Panc1 (cell line): Measurements from ENCODE around the gene NKAIN2. TPM values are rescaled to one million over a fixed set of nuclear protein-coding genes. Genes with fewer than 3 reads are reported as not detected.

ENCODE experiments used
- ATAC-seq: fragments of 200-7000 bp; cut with Tn5 transposase; 2 replicates; pipeline ENCODE4 v1.9.1; 2020; ENCODE audit warnings: mild to moderate bottlenecking, moderate library complexity
- BruUV-seq: library from RNA; stranded (reverse); fragments of 400-500 nt; replicated peaks from 2 replicates; lab custom pipeline; 2021; lab: Mats Ljungman, UMichigan
- CTCF ChIA-PET: fragments of 300-600 bp; sonication (Branson Sonifier 250); formaldehyde crosslinking; loops from one replicate; lab custom pipeline; 2022; ENCODE audit warnings: antibody characterized with exemption; lab: Charles Lee
- POLR2A ChIA-PET: fragments of 300-600 bp; sonication (Branson Sonifier 250); formaldehyde crosslinking; loops from one replicate; lab custom pipeline; 2022; ENCODE audit warnings: antibody characterized with exemption; lab: Charles Lee
- DNase-seq: peaks from one replicate; pipeline ENCODE4 v3.0.0-alpha.2; 2010; ENCODE audit warnings: low read depth, low spot score
- H3K27ac ChIP-seq: 2 replicates; pipeline ENCODE4 v1.5.1; 2011; ENCODE audit warnings: mild to moderate bottlenecking, low read length, inconsistent platforms
- H3K27me3 ChIP-seq: fragments of 200-500 bp; sonication (Bioruptor generic); 2 replicates; pipeline ENCODE4 v1.6.0; 2014; ENCODE audit warnings: low read length, inconsistent platforms; ENCODE audit not compliant: control insufficient read depth, insufficient read depth
- H3K36me3 ChIP-seq: fragments of 200-500 bp; sonication (Bioruptor generic); 2 replicates; pipeline ENCODE4 v1.5.1; 2014; ENCODE audit warnings: inconsistent platforms, mild to moderate bottlenecking, low read length, moderate library complexity; ENCODE audit not compliant: control insufficient read depth, insufficient read depth
- H3K4me1 ChIP-seq: 2 replicates; pipeline ENCODE4 v1.5.1; 2011; ENCODE audit warnings: inconsistent platforms, mild to moderate bottlenecking, low read length, moderate library complexity; ENCODE audit not compliant: control insufficient read depth, insufficient read depth
- H3K4me3 ChIP-seq, 2 experiments: 2 replicates each; pipeline ENCODE4 v1.5.1; 2011 to 2012; ENCODE audit warnings: low read depth in 2 of 2, low read length in 2 of 2, mild to moderate bottlenecking in 2 of 2, inconsistent platforms in 1 of 2, moderate library complexity in 1 of 2
- H3K9me3 ChIP-seq: fragments of 200-500 bp; sonication (Bioruptor generic); 2 replicates; pipeline ENCODE4 v1.5.1; 2014; ENCODE audit warnings: low read depth, mild to moderate bottlenecking, inconsistent platforms, low read length, moderate library complexity; ENCODE audit not compliant: control insufficient read depth, insufficient read depth
- CTCF ChIP-seq: fragments of 450-650 bp; IDR thresholded peaks from 2 replicates; pipeline ENCODE4 v1.5.1; 2017; ENCODE audit warnings: mild to moderate bottlenecking
- POLR2AphosphoS5 ChIP-seq: IDR thresholded peaks from 2 replicates; pipeline ENCODE4 v1.6.1; 2012; ENCODE audit warnings: mild to moderate bottlenecking, low read depth, low read length, moderate library complexity
- SIN3A ChIP-seq: IDR thresholded peaks from 2 replicates; pipeline ENCODE4 v1.6.1; 2012; ENCODE audit warnings: low read depth, mild to moderate bottlenecking, low read length, moderate library complexity, borderline replicate concordance; ENCODE audit not compliant: insufficient read depth
- TCF7L2 ChIP-seq: IDR thresholded peaks from 2 replicates; pipeline ENCODE4 v1.6.1; 2011; ENCODE audit warnings: mild to moderate bottlenecking, low read depth, low read length, inconsistent platforms
- in situ Hi-C: cut with HindIII; loops from 2 replicates; pipeline ENCODE4 v1.10.0; 2016; ENCODE audit warnings: low sequenced_read_pairs, low pct_unique_long_range_greater_than_20kb
- intact Hi-C: fragments of 100-400 bp; cut with micrococcal nuclease; formaldehyde crosslinking; loops from one replicate; pipeline ENCODE4 v1.10.0; 2022; ENCODE audit not compliant: unreplicated experiment
- total RNA-seq: library from RNA; stranded (reverse); gene quantifications from one replicate; pipeline ENCODE4 v1.2.1, GENCODE V29; 2021; ENCODE audit not compliant: unreplicated experiment
- TF ChIP-seq, protein P1 (sequence below), 2 experiments: IDR thresholded peaks; 2 replicates each; pipeline ENCODE4 v1.6.1; 2011 to 2012; ENCODE audit warnings: low read depth in 2 of 2, control low read depth in 1 of 2, low read length in 1 of 2, mild to moderate bottlenecking in 1 of 2, moderate library complexity in 1 of 2; ENCODE audit not compliant: insufficient read depth in 1 of 2

The NKAIN2 gene
- total RNA-seq, 1 experiment from 2014 or later: 2.6 TPM

DNA sequence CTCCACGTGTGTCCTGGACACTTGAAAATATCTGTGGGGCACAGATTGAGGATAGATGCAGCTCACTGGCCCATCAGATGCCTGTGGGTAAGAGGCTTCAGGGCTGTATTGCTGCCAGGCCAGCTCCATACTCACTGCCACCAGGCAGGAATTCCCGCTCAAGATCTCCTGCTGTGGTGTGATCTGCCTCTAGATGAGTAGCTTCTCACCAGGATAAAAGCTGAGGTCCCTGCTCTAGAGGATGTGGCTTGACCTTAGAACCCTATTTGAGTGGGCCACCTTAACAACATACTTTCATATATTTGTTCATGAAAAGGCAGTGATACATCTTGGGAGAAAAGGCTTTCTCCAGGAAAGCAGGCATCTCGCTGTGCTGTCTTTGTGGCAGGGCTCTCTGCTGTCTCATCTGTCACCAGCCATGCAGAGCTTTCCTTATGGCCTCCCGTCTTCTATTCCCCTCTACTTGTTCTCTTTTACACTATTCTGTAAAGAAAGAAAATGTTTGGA, 992.9 kb downstream of the NKAIN2 start:
- no peaks in the 10 kb centered on the region for H3K36me3 ChIP-seq
- DNase-seq (no peak), ATAC-seq (peak; percentile 18; the same call in 1 of the 2 replicates)
- H3K27me3 ChIP-seq: no peaks in the 10 kb centered on the region
- intact Hi-C loops (loop anchor here (1.0 to 10.0 kb wide), 5 partner anchors 262 to 1379 kb away; no protein-coding TSS in a partner anchor), in situ Hi-C loops (no loop called here)
- CTCF ChIA-PET: interaction anchor here (0.5 to 1.7 kb wide), 3 partner anchors 61 to 994 kb away, joined by 5 to 9 read pairs (median 6); no protein-coding TSS in a partner anchor
- no TSS peak for BruUV-seq
- H3K27ac ChIP-seq: peak overlapping the region; percentile 49; the same call in 1 of the 2 replicates
- H3K4me1 ChIP-seq: no peaks in the 10 kb centered on the region
- H3K9me3 ChIP-seq: peaks cover 8% of the 10 kb centered on the region; the same call in 1 of the 2 replicates
- TF ChIP-seq POLR2AphosphoS5 (no peak), CTCF (no peak), SIN3A (no peak), TCF7L2 (no peak)
- TF ChIP-seq, protein P1, sequence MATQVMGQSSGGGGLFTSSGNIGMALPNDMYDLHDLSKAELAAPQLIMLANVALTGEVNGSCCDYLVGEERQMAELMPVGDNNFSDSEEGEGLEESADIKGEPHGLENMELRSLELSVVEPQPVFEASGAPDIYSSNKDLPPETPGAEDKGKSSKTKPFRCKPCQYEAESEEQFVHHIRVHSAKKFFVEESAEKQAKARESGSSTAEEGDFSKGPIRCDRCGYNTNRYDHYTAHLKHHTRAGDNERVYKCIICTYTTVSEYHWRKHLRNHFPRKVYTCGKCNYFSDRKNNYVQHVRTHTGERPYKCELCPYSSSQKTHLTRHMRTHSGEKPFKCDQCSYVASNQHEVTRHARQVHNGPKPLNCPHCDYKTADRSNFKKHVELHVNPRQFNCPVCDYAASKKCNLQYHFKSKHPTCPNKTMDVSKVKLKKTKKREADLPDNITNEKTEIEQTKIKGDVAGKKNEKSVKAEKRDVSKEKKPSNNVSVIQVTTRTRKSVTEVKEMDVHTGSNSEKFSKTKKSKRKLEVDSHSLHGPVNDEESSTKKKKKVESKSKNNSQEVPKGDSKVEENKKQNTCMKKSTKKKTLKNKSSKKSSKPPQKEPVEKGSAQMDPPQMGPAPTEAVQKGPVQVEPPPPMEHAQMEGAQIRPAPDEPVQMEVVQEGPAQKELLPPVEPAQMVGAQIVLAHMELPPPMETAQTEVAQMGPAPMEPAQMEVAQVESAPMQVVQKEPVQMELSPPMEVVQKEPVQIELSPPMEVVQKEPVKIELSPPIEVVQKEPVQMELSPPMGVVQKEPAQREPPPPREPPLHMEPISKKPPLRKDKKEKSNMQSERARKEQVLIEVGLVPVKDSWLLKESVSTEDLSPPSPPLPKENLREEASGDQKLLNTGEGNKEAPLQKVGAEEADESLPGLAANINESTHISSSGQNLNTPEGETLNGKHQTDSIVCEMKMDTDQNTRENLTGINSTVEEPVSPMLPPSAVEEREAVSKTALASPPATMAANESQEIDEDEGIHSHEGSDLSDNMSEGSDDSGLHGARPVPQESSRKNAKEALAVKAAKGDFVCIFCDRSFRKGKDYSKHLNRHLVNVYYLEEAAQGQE (IDR thresholded peaks at IDR 0.05; ENCODE audit: insufficient read depth in 1 of 2, low read depth in 2 of 2, low read length in 1 of 2): no peak
- no peak overlapping the region for H3K4me3 ChIP-seq
- POLR2A ChIA-PET: no interaction called here

DNA sequence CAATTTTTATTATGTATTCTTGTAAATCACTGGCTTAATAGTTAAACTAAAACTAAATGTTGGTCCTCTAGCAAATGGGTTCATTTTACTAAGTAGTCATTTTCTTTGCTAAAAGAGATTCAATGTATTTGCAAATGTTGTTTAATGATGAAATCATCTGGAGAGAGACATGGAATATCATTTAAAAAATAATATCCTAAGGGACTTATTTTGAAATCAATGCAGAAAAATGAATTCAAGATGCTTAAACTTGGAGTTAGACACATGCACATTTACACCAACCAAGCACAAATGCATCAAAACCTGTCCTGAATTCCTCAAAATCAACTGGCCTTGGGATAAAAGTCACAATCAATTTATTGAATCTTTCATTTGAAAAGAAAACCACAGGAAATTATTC, 993.6 kb downstream of the NKAIN2 start:
- Histone ChIP-seq H3K4me3 (no peak overlapping the region), H3K27ac (peak overlapping the region; percentile 45; the same call in 1 of the 2 replicates), H3K9me3 (peaks cover 6% of the 10 kb centered on the region; the same call in 1 of the 2 replicates), H3K36me3 (no peaks in the 10 kb centered on the region), H3K4me1 (no peaks in the 10 kb centered on the region), H3K27me3 (no peaks in the 10 kb centered on the region)
- TF ChIP-seq, protein P1 (IDR thresholded peaks at IDR 0.05; ENCODE audit: insufficient read depth in 1 of 2, low read depth in 2 of 2, low read length in 1 of 2): no peak
- TF ChIP-seq SIN3A (no peak), TCF7L2 (no peak), CTCF (no peak), POLR2AphosphoS5 (no peak)
- ATAC-seq (no peak), DNase-seq (no peak)
- no TSS peak for BruUV-seq
- intact Hi-C loops (loop anchor here (5.0 to 10.0 kb wide), 4 partner anchors 262 to 1380 kb away; no protein-coding TSS in a partner anchor), in situ Hi-C loops (no loop called here)
- POLR2A ChIA-PET: no interaction called here
- CTCF ChIA-PET: interaction anchor here (0.7 to 1.7 kb wide), 2 partner anchors 62 to 995 kb away, joined by 5 to 6 read pairs; no protein-coding TSS in a partner anchor
